Measurements from ENCODE around the gene IAPP. TPM values are rescaled to one million over a fixed set of nuclear protein-coding genes. Genes with fewer than 3 reads are reported as not detected.
A peak's percentile ranks its signal among the peaks of the same experiment; 100 is the strongest.

IAPP gene
- polyA plus RNA-seq (2013) = not detected

DNA sequence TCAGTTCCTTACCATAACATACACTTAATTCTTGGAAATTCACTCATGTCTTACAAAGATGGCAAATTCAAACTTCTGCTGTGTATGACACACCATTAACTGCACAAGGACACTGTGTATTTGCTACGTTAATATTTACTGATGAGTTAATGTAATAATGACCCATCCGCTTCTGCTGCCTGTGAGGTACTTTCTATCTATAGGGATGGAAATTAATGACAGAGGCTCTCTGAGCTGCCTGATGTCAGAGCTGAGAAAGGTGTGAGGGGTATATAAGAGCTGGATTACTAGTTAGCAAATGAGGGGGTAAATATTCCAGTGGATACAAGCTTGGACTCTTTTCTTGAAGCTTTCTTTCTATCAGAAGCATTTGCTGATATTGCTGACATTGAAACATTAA is at the start of gene IAPP:
Gene IAPP (plus strand): TSS at position 301 of the 400 bp plus-strand sequence. CDS start 450 bp downstream, outside the sequence.
- WGBS (ENCODE audit: insufficient coverage) = 100% methylated on average over 2 of the region's 2 CpGs
- ChIA-PET POLR2A (no interaction called here), CTCF (no interaction called here)
- Histone ChIP-seq H3K27ac (ENCODE audit: insufficient read depth in 1 of 2, low read depth in 1 of 2, low read length in 2 of 2, poor library complexity in 1 of 2, severe bottlenecking in 2 of 2) (no peak within 1 kb of the TSS), H3K4me1 (ENCODE audit: control extremely low read depth in 1 of 4, control insufficient read depth in 4 of 4, insufficient read depth in 4 of 4, low read length in 3 of 4) (no peaks in the 10 kb centered on the region), H3K4me3 (ENCODE audit: control insufficient read depth in 1 of 7, extremely low read depth in 1 of 7, insufficient read depth in 4 of 7, low read depth in 2 of 7, low read length in 6 of 7) (no peak within 1 kb of the TSS), H3K36me3 (ENCODE audit: control insufficient read depth in 4 of 4, insufficient read depth in 4 of 4, low read length in 3 of 4) (no peaks in the 10 kb centered on the region), H3K9me3 (ENCODE audit: control extremely low read depth in 1 of 5, control insufficient read depth in 4 of 5, insufficient read depth in 2 of 5, low read depth in 1 of 5, low read length in 4 of 5) (peaks cover 0 to 1% (median 0%) of the 10 kb centered on the region in 5 experiments), H3K27me3 (replicated peaks in 2 of 5; ENCODE audit: control insufficient read depth in 4 of 5, insufficient read depth in 5 of 5, low read length in 4 of 5) (peaks cover 0 to 2% (median 0%) of the 10 kb centered on the region in 5 experiments)
- DNase-seq = no peak

DNA sequence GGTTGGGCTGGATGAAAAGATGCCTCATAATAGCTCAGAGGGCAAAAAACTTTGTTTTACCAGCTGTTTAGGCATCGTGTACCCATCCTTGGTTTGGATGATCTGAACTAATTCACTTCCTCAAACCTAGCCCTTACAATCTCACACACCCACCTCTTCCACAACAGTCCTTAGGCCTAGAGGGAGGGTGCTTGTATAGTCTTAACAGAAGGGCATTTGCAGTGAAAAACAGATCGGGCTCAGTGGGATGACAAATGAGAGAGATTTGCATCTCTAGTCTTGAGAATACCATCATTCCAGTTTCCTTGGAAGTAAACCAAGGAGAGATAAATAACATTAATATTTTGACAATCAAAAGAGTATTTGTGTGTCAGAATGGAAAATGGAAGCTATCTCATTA is 49.0 kb upstream of the IAPP start:
- WGBS (ENCODE audit: insufficient coverage) = no CpG with 5 or more reads among the region's 2 CpGs

DNA sequence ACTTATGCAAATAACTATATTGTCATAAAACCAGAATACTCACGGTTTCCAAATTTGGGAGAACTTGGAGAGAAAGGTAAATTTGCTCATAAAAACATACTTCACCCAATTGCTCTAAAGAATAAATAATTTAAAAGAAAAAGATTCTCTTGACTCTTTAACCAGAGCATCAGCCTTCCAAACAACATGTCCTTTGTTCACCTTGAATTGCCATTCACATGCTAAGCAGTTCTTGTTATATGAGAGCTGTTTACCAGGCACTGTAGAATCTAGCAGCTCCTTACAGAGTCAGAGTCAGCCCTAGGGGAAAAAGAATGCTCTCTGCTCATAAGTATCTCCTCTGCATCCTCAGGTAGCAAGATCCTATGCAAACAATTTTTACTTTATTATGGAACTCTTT is 48.2 kb upstream of the IAPP start:
- no peak for DNase-seq
- H3K9me3 ChIP-seq (ENCODE audit: control extremely low read depth in 1 of 5, control insufficient read depth in 4 of 5, insufficient read depth in 2 of 5, low read depth in 1 of 5, low read length in 4 of 5) = peaks cover 0 to 8% (median 3%) of the 10 kb centered on the region in 5 experiments
- ChIA-PET POLR2A (no interaction called here), CTCF (no interaction called here)
- H3K36me3 ChIP-seq (ENCODE audit: control insufficient read depth in 4 of 4, insufficient read depth in 4 of 4, low read length in 3 of 4) = no peaks in the 10 kb centered on the region
- no peak overlapping the region for H3K4me3 ChIP-seq (ENCODE audit: control insufficient read depth in 1 of 7, extremely low read depth in 1 of 7, insufficient read depth in 4 of 7, low read depth in 2 of 7, low read length in 6 of 7)
- WGBS (ENCODE audit: insufficient coverage) = no CpG with 5 or more reads among the region's 1 CpG
- H3K4me1 ChIP-seq (ENCODE audit: control extremely low read depth in 1 of 4, control insufficient read depth in 4 of 4, insufficient read depth in 4 of 4, low read length in 3 of 4) = no peaks in the 10 kb centered on the region
- H3K27ac ChIP-seq (ENCODE audit: insufficient read depth in 1 of 2, low read depth in 1 of 2, low read length in 2 of 2, poor library complexity in 1 of 2, severe bottlenecking in 2 of 2) = no peak overlapping the region
- no peaks in the 10 kb centered on the region for H3K27me3 ChIP-seq (replicated peaks in 2 of 5; ENCODE audit: control insufficient read depth in 4 of 5, insufficient read depth in 5 of 5, low read length in 4 of 5)

More for the DNA sequence above, 49.0 kb upstream of the IAPP start:
- no peaks in the 10 kb centered on the region for H3K27me3 ChIP-seq (replicated peaks in 2 of 5; ENCODE audit: control insufficient read depth in 4 of 5, insufficient read depth in 5 of 5, low read length in 4 of 5)
- no peak overlapping the region for H3K4me3 ChIP-seq (ENCODE audit: control insufficient read depth in 1 of 7, extremely low read depth in 1 of 7, insufficient read depth in 4 of 7, low read depth in 2 of 7, low read length in 6 of 7)
- no peaks in the 10 kb centered on the region for H3K36me3 ChIP-seq (ENCODE audit: control insufficient read depth in 4 of 4, insufficient read depth in 4 of 4, low read length in 3 of 4)
- POLR2A ChIA-PET = no interaction called here
- CTCF ChIA-PET = no interaction called here
- H3K4me1 ChIP-seq (ENCODE audit: control extremely low read depth in 1 of 4, control insufficient read depth in 4 of 4, insufficient read depth in 4 of 4, low read length in 3 of 4) = no peaks in the 10 kb centered on the region
- H3K9me3 ChIP-seq (ENCODE audit: control extremely low read depth in 1 of 5, control insufficient read depth in 4 of 5, insufficient read depth in 2 of 5, low read depth in 1 of 5, low read length in 4 of 5) = peaks cover 0 to 8% (median 3%) of the 10 kb centered on the region in 5 experiments
- DNase-seq = no peak
- H3K27ac ChIP-seq (ENCODE audit: insufficient read depth in 1 of 2, low read depth in 1 of 2, low read length in 2 of 2, poor library complexity in 1 of 2, severe bottlenecking in 2 of 2) = no peak overlapping the region

DNA sequence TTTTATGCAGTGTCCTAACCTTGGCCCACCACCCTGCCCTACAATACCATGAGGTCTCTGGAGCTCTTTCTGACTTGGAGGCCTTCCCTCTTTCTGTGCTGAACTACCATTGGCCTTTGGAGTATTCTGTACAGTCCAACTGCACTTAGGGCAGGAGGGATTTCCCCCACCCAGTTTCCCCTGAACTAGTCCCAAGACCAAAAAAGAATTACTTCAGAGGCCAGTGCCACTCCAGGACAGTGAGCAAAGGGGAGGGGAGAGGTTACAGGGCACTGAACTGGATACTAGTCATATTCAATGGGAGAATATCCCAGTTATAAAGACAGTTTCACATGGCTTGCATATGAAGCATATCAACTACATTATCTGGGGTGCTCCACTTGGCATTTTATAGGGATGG is 44.1 kb upstream of the IAPP start:
- Histone ChIP-seq H3K4me1 (ENCODE audit: control extremely low read depth in 1 of 4, control insufficient read depth in 4 of 4, insufficient read depth in 4 of 4, low read length in 3 of 4) (no peaks in the 10 kb centered on the region), H3K27me3 (replicated peaks in 2 of 5; ENCODE audit: control insufficient read depth in 4 of 5, insufficient read depth in 5 of 5, low read length in 4 of 5) (no peaks in the 10 kb centered on the region), H3K36me3 (ENCODE audit: control insufficient read depth in 4 of 4, insufficient read depth in 4 of 4, low read length in 3 of 4) (no peaks in the 10 kb centered on the region), H3K4me3 (ENCODE audit: control insufficient read depth in 1 of 7, extremely low read depth in 1 of 7, insufficient read depth in 4 of 7, low read depth in 2 of 7, low read length in 6 of 7) (no peak overlapping the region), H3K9me3 (ENCODE audit: control extremely low read depth in 1 of 5, control insufficient read depth in 4 of 5, insufficient read depth in 2 of 5, low read depth in 1 of 5, low read length in 4 of 5) (peaks cover 2 to 12% (median 3%) of the 10 kb centered on the region in 5 experiments), H3K27ac (ENCODE audit: insufficient read depth in 1 of 2, low read depth in 1 of 2, low read length in 2 of 2, poor library complexity in 1 of 2, severe bottlenecking in 2 of 2) (no peak overlapping the region)
- DNase-seq = no peak
- POLR2A ChIA-PET = no interaction called here
- CTCF ChIA-PET = interaction anchor here (1.3 kb wide), 1 partner anchor 108 kb away, joined by 3 read pairs; no protein-coding TSS in a partner anchor

DNA sequence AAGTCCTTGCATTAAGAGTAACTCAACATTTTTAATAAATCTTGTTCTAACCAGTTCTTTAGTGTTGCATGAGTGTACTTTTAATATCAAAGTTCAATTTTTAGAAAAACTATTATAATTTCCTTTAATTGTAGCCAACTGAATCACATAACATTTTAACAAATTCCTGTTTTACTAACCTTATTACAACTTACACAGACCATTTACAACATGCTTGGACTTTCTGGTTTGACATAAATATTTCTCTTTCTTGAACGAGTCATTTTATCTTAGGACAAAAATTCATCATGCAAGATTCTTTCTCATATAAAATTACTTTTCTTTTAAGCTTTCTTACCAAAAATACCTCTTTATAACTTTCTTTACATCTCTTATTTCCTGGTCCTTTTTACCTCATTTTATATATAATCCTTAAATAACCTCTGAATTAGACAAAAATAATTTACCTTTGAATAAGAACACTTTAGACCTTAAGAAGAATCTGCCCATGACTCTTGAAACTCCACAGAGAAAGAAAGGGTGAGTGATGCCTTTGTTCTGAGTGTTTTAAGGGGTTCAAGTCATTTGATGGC is 41.9 kb upstream of the IAPP start:
- ChIA-PET CTCF (no interaction called here), POLR2A (no interaction called here)
- H3K9me3 ChIP-seq (ENCODE audit: control extremely low read depth in 1 of 5, control insufficient read depth in 4 of 5, insufficient read depth in 2 of 5, low read depth in 1 of 5, low read length in 4 of 5) = peaks cover 1 to 10% (median 3%) of the 10 kb centered on the region in 5 experiments
- 100% methylated on average over 1 of the region's 1 CpG for WGBS (ENCODE audit: insufficient coverage)
- H3K27me3 ChIP-seq (replicated peaks in 2 of 5; ENCODE audit: control insufficient read depth in 4 of 5, insufficient read depth in 5 of 5, low read length in 4 of 5) = no peaks in the 10 kb centered on the region
- H3K4me3 ChIP-seq (ENCODE audit: control insufficient read depth in 1 of 7, extremely low read depth in 1 of 7, insufficient read depth in 4 of 7, low read depth in 2 of 7, low read length in 6 of 7) = no peak overlapping the region
- peak in 1 of 3 donors; percentile 2 for DNase-seq
- no peaks in the 10 kb centered on the region for H3K4me1 ChIP-seq (ENCODE audit: control extremely low read depth in 1 of 4, control insufficient read depth in 4 of 4, insufficient read depth in 4 of 4, low read length in 3 of 4)
- no peak overlapping the region for H3K27ac ChIP-seq (ENCODE audit: insufficient read depth in 1 of 2, low read depth in 1 of 2, low read length in 2 of 2, poor library complexity in 1 of 2, severe bottlenecking in 2 of 2)
- no peaks in the 10 kb centered on the region for H3K36me3 ChIP-seq (ENCODE audit: control insufficient read depth in 4 of 4, insufficient read depth in 4 of 4, low read length in 3 of 4)

DNA sequence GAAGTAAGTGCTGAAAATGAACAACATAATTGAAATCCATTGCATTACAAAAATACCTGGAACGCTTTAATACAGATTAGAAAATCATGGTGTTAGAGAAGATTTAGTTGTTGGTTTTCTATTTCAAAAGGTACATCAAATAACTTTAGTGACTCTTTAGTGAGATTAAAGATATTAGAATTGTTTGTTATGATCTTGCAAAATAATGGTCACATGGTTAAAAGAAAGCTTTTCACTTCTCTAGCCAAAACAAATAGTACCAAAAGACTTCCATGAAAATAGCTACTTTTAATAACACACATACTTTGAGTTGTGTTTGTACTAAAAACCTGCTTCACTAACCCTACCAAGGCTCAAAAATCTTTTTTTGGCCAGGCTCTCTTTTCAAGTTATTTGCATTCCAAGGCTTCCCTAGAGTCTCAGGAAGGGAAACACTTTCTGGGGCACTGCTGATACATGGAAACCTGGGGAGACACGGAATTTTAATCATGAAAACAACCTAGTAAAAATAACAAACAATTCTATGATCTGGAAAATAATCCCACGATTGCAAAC is 37.9 kb upstream of the IAPP start, which contains the start of gene SLCO1A2:
Gene SLCO1A2 (minus strand): TSS at position 147 of the 555 bp plus-strand sequence. CDS start 270 bp downstream, outside the sequence.
- DNase-seq = no peak
- no CpG with 5 or more reads among the region's 3 CpGs for WGBS (ENCODE audit: insufficient coverage)
- POLR2A ChIA-PET = no interaction called here
- Histone ChIP-seq H3K27me3 (replicated peaks in 2 of 5; ENCODE audit: control insufficient read depth in 4 of 5, insufficient read depth in 5 of 5, low read length in 4 of 5) (no peaks in the 10 kb centered on the region), H3K4me3 (ENCODE audit: control insufficient read depth in 1 of 7, extremely low read depth in 1 of 7, insufficient read depth in 4 of 7, low read depth in 2 of 7, low read length in 6 of 7) (no peak within 1 kb of the TSS), H3K9me3 (ENCODE audit: control extremely low read depth in 1 of 5, control insufficient read depth in 4 of 5, insufficient read depth in 2 of 5, low read depth in 1 of 5, low read length in 4 of 5) (peaks cover 0 to 4% (median 1%) of the 10 kb centered on the region in 5 experiments), H3K27ac (ENCODE audit: insufficient read depth in 1 of 2, low read depth in 1 of 2, low read length in 2 of 2, poor library complexity in 1 of 2, severe bottlenecking in 2 of 2) (no peak within 1 kb of the TSS), H3K4me1 (ENCODE audit: control extremely low read depth in 1 of 4, control insufficient read depth in 4 of 4, insufficient read depth in 4 of 4, low read length in 3 of 4) (no peaks in the 10 kb centered on the region), H3K36me3 (ENCODE audit: control insufficient read depth in 4 of 4, insufficient read depth in 4 of 4, low read length in 3 of 4) (no peaks in the 10 kb centered on the region)
- CTCF ChIA-PET = no interaction called here

DNA sequence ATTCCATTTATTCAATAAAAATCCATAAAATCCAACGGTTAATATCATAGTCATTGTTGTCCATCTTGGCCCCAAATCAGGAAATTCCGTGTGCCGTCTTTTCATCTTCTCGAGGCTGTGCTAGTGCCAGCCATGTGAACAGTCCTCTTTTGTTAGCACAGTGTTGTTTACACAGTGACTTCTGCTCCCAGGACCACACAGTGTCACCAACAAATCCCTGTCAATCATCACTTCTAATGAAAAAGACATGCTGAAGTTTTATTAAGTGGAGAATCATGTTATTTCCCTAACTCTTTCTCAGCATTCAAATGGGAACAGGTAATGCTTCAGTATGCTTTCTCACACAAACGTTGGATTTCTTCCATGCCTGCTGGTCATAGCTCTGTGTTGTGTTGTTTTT is 36.0 kb upstream of the IAPP start:
- WGBS (ENCODE audit: insufficient coverage) = 100% methylated on average over 4 of the region's 5 CpGs
- Histone ChIP-seq H3K36me3 (ENCODE audit: control insufficient read depth in 4 of 4, insufficient read depth in 4 of 4, low read length in 3 of 4) (no peaks in the 10 kb centered on the region), H3K4me1 (ENCODE audit: control extremely low read depth in 1 of 4, control insufficient read depth in 4 of 4, insufficient read depth in 4 of 4, low read length in 3 of 4) (no peaks in the 10 kb centered on the region), H3K9me3 (ENCODE audit: control extremely low read depth in 1 of 5, control insufficient read depth in 4 of 5, insufficient read depth in 2 of 5, low read depth in 1 of 5, low read length in 4 of 5) (no peaks in the 10 kb centered on the region), H3K27me3 (replicated peaks in 2 of 5; ENCODE audit: control insufficient read depth in 4 of 5, insufficient read depth in 5 of 5, low read length in 4 of 5) (no peaks in the 10 kb centered on the region), H3K27ac (ENCODE audit: insufficient read depth in 1 of 2, low read depth in 1 of 2, low read length in 2 of 2, poor library complexity in 1 of 2, severe bottlenecking in 2 of 2) (no peak overlapping the region), H3K4me3 (ENCODE audit: control insufficient read depth in 1 of 7, extremely low read depth in 1 of 7, insufficient read depth in 4 of 7, low read depth in 2 of 7, low read length in 6 of 7) (no peak overlapping the region)
- ChIA-PET CTCF (no interaction called here), POLR2A (no interaction called here)
- DNase-seq = no peak

All from common myeloid progenitor, CD34-positive (primary cell).